ENCODE results near the gene CCIN.
A peak's percentile ranks its signal among the peaks of the same experiment; 100 is the strongest.
"Not testable (repeated sequence)": the region's sequence is repeated elsewhere in the genome, so short reads cannot be mapped to it uniquely, and the experiment has no call there.

The CCIN gene

GRCh38 chr9:36169166-36169565 is at the start of gene CCIN:
Gene CCIN, plus strand, starts transcription at chr9:36169388. Its CDS starts 115 bp downstream, at chr9:36169503.
- DNase-seq (ENCODE audit: low spot score): peak; percentile 8

GRCh38 chr9:36119476-36119875 is 49.7 kb upstream of the CCIN start:
- no peak for DNase-seq (ENCODE audit: low spot score)

GRCh38 chr9:36120705-36121104 is 48.5 kb upstream of the CCIN start:
- DNase-seq (ENCODE audit: low spot score): no peak

- DNase-seq (ENCODE audit: low spot score): no peak
Measured at GRCh38 chr9:36121971-36122370, 47.2 kb upstream of the CCIN start.

- no peak for DNase-seq (ENCODE audit: low spot score)
Measured at GRCh38 chr9:36123515-36123914, 45.7 kb upstream of the CCIN start.

GRCh38 chr9:36125062-36125855 is 43.9 kb upstream of the CCIN start:
- no peak for DNase-seq (ENCODE audit: low spot score)

GRCh38 chr9:36126016-36126730 is 43.0 kb upstream of the CCIN start:
- no peak for DNase-seq (ENCODE audit: low spot score)

GRCh38 chr9:36127652-36128244 is 41.4 kb upstream of the CCIN start:
- no peak for DNase-seq (ENCODE audit: low spot score)

- no peak for DNase-seq (ENCODE audit: low spot score)
Measured at GRCh38 chr9:36128349-36128748, 40.8 kb upstream of the CCIN start.

GRCh38 chr9:36129139-36129538 is 40.0 kb upstream of the CCIN start:
- DNase-seq (ENCODE audit: low spot score): no peak

- not testable (repeated sequence) for DNase-seq (ENCODE audit: low spot score)
Measured at GRCh38 chr9:36131666-36132065, 37.5 kb upstream of the CCIN start.

GRCh38 chr9:36132086-36132485 is 37.1 kb upstream of the CCIN start:
- no peak for DNase-seq (ENCODE audit: low spot score)

GRCh38 chr9:36134761-36135505 is 34.3 kb upstream of the CCIN start:
- no peak for DNase-seq (ENCODE audit: low spot score)

GRCh38 chr9:36135741-36136271 is 33.4 kb upstream of the CCIN start:
- no peak for DNase-seq (ENCODE audit: low spot score)

- DNase-seq (ENCODE audit: low spot score): peak; percentile 96
Measured at GRCh38 chr9:36136272-36136893, 32.8 kb upstream of the CCIN start, which contains the start of gene GLIPR2. Gene GLIPR2, plus strand, starts transcription at chr9:36136733. Its CDS starts 46 bp downstream, at chr9:36136779.

- no peak for DNase-seq (ENCODE audit: low spot score)
Measured at GRCh38 chr9:36136894-36137391, 32.2 kb upstream of the CCIN start.

- DNase-seq (ENCODE audit: low spot score): peak; percentile 41
Measured at GRCh38 chr9:36137392-36138004, 31.7 kb upstream of the CCIN start.

GRCh38 chr9:36138496-36138895 is 30.7 kb upstream of the CCIN start:
- DNase-seq (ENCODE audit: low spot score): no peak

- DNase-seq (ENCODE audit: low spot score): no peak
Measured at GRCh38 chr9:36138901-36139300, 30.3 kb upstream of the CCIN start.

All from AG20443 (cell line).